Kidney (tissue), 14 donors: Measurements from ENCODE around the gene EEPD1. TPM values are rescaled to one million over a fixed set of nuclear protein-coding genes. Genes with fewer than 3 reads are reported as not detected.

Source experiments
- DNase-seq, 5 donors: peaks; one replicate each; pipeline ENCODE4 v3.0.0-alpha.2; 2013 to 2020
- FAIRE-seq: peaks from 2 replicates; lab custom pipeline; 2012; peaks lifted over from hg19 to GRCh38; lab: Jason Lieb, UNC
- H3K27ac ChIP-seq, 2 donors: one replicate each; pipeline ENCODE4 v1.7.0; 2013; ENCODE audit warnings: low read depth in 2 of 2, low read length in 2 of 2, inconsistent platforms in 1 of 2
- H3K27me3 ChIP-seq: one replicate; pipeline ENCODE4 v1.7.1; 2013; ENCODE audit warnings: low read length, inconsistent platforms; ENCODE audit not compliant: control insufficient read depth, insufficient read depth
- H3K36me3 ChIP-seq, 3 donors: one replicate each; pipeline versions ENCODE4 v1.7.0 to v1.7.1; 2013; ENCODE audit warnings: low read length in 3 of 3, control low read depth in 1 of 3, inconsistent platforms in 1 of 3; ENCODE audit not compliant: insufficient read depth in 3 of 3, control insufficient read depth in 2 of 3
- H3K4me1 ChIP-seq, 3 donors: one replicate each; pipeline versions ENCODE4 v1.7.0 to v1.7.1; 2013; ENCODE audit warnings: low read length in 3 of 3, inconsistent platforms in 1 of 3, low read depth in 1 of 3; ENCODE audit not compliant: control insufficient read depth in 2 of 3, insufficient read depth in 2 of 3
- H3K4me3 ChIP-seq, 3 donors: one replicate each; pipeline versions ENCODE4 v1.7.0 to v1.8.1; 2013; ENCODE audit warnings: low read length in 3 of 3, control low read depth in 1 of 3, inconsistent platforms in 1 of 3
- H3K9ac ChIP-seq, 3 donors: one replicate each; pipeline versions ENCODE4 v1.7.0 to v1.7.1; 2013; ENCODE audit warnings: low read length in 3 of 3, control low read depth in 1 of 3, inconsistent platforms in 1 of 3
- H3K9me3 ChIP-seq, 3 donors: one replicate each; pipeline versions ENCODE4 v1.7.0 to v1.7.1; 2013; ENCODE audit warnings: low read length in 3 of 3, control low read depth in 1 of 3, inconsistent platforms in 1 of 3; ENCODE audit not compliant: control insufficient read depth in 2 of 3, insufficient read depth in 1 of 3
- CTCF ChIP-seq: IDR thresholded peaks from 3 replicates; pipeline ENCODE4 v1.5.1; 2012; ENCODE audit warnings: mild to moderate bottlenecking, moderate library complexity, borderline replicate concordance; ENCODE audit not compliant: insufficient read depth; ENCODE audit errors: extremely low read depth
- intact Hi-C: fragments of 100-400 bp; cut with DNase I; formaldehyde crosslinking; loops from one replicate; pipeline ENCODE4 v1.11.1; 2022
- polyA plus RNA-seq: library from polyadenylated mRNA; stranded (reverse); fragments of 350-450 nt; fragmentation: Illumina TruSeq; extraction: RNeasy Lipid Tissue Mini Kit (QIAGEN cat#74804); gene quantifications from one replicate; pipeline ENCODE4 v1.2.3, GENCODE V29; 2014; ENCODE audit warnings: low read depth, low replicate concordance; ENCODE audit not compliant: insufficient read depth
- total RNA-seq: library from RNA; stranded (reverse); fragmentation: NEBNext Ultra II Directional; extraction: Animal tissue kit (Norgen Biotek cat#: 25700); gene quantifications from one replicate; pipeline ENCODE4 v1.2.1, GENCODE V29; 2021
- donor health status: control.
- donor health status: control.
- donor health status: control.
- donor health status: control.
- donor health status: control.
- donor health status: DM: yes; HTN: yes; CAD: no.
- donor health status: Normal renal cell carcinoma (clear cell type).

The EEPD1 gene
- total and polyA plus RNA-seq, 2 donors from 2014 or later: 6.3 to 6.4 TPM

DNA sequence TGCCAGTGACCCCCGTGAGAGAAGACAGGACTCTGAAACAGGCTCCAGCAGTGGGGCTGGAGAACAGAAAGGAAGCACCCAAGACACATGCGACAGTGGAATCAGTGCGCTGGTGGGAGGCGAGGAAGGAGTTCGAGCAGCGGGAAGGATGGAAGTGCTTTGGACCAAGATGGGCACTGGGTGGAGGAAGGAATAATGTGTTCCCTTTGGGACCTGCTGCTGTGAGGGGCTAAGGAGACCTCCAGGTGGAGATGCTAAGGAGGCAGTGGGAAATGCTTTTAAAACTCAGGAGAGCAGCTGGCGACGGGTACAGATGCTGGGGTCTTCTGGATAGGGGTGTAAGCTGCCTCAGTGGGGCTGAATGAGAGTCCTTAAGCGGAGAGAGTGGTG is 126.9 kb downstream of the EEPD1 start:
- H3K27me3 ChIP-seq: no peaks in the 10 kb centered on the region
- no peak for FAIRE-seq
- no peaks in the 10 kb centered on the region for H3K36me3 ChIP-seq
- TF ChIP-seq CTCF: no peak
- DNase-seq: no peak
- H3K27ac ChIP-seq: no peak overlapping the region
- H3K9ac ChIP-seq: no peak overlapping the region
- peaks cover 0 to 15% (median 5%) of the 10 kb centered on the region in 3 donors for H3K4me1 ChIP-seq
- intact Hi-C loops: no loop called here
- H3K9me3 ChIP-seq: no peaks in the 10 kb centered on the region
- H3K4me3 ChIP-seq: no peak overlapping the region

GRCh38 chr7:36280840-36281812 is 128.1 kb downstream of the EEPD1 start:
- intact Hi-C loops: no loop called here

DNA sequence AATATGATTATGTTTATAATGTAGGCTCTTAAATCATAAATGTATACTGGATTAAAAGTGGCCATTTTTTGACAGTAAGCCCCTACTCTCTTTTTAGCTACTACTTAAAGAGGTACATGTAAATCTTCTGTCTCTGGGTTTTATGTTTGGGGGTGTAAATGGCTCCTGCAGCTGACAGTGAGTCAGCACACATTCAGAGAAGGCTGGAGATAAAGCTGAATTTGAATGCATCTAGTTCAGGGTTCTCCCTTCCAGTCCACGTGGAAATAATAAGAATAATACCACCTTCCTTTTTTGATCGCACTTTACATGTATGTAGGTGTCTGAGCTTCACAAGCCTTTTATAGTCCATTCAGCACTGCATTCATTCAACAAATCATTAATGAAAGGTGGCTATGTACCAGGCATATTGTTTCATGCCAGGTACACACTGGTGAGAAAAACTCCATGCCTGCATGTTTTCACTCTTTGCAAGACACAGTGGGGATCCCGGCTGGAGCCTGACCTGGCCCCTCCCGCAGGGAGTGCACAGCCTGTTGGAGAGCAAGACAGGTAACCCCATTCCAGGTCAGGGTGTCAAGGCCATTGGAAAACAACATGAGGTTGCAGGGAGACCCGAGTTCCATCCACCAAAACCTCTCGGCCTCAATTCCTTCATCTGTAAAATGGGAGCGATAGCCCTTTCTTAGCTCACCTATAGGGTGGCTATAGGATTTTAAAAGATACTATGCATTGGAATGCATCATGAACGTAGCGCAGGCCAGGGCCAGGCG is 129.1 kb downstream of the EEPD1 start:
- DNase-seq: no peak
- peaks cover 0 to 20% (median 5%) of the 10 kb centered on the region in 3 donors for H3K4me1 ChIP-seq
- no peaks in the 10 kb centered on the region for H3K27me3 ChIP-seq
- H3K27ac ChIP-seq: no peak overlapping the region
- FAIRE-seq: no peak
- no peak overlapping the region for H3K9ac ChIP-seq
- intact Hi-C loops: no loop called here
- H3K9me3 ChIP-seq: no peaks in the 10 kb centered on the region
- no peak overlapping the region for H3K4me3 ChIP-seq
- no peak for TF ChIP-seq CTCF
- H3K36me3 ChIP-seq: no peaks in the 10 kb centered on the region

More at GRCh38 chr7:36280840-36281812, 128.1 kb downstream of the EEPD1 start:
- peak overlapping the region in 1 of 3 donors; percentile 9 for H3K9ac ChIP-seq
- no peaks in the 10 kb centered on the region for H3K9me3 ChIP-seq
- H3K27ac ChIP-seq: peak overlapping the region in 1 of 2 donors; percentile 38
- H3K4me1 ChIP-seq: peaks cover 0 to 17% (median 5%) of the 10 kb centered on the region in 3 donors
- no peak for FAIRE-seq
- H3K36me3 ChIP-seq: no peaks in the 10 kb centered on the region
- peak in 2 of 5 donors; percentile 52 to 92 for DNase-seq
- H3K27me3 ChIP-seq: no peaks in the 10 kb centered on the region
- no peak for TF ChIP-seq CTCF
- H3K4me3 ChIP-seq: no peak overlapping the region
